Pons (tissue), 1 donor: ENCODE results near the gene COL23A1.
A peak's percentile ranks its signal among the peaks of the same experiment; 100 is the strongest.
"Not testable (repeated sequence)": the region's sequence is repeated elsewhere in the genome, so short reads cannot be mapped to it uniquely, and the experiment has no call there.

Experiments used
- DNase-seq: peaks from one replicate; pipeline ENCODE4 v3.0.0-alpha.2; 2016; ENCODE audit warnings: low spot score

The COL23A1 gene

GRCh38 chr5:178302321-178302720 is 287.9 kb downstream of the COL23A1 start:
- not testable (repeated sequence) for DNase-seq

- DNase-seq = no peak
Observed at GRCh38 chr5:178301641-178302040, 288.6 kb downstream of the COL23A1 start.

- DNase-seq = no peak
Observed at GRCh38 chr5:178298283-178298807, 291.8 kb downstream of the COL23A1 start.

DNA sequence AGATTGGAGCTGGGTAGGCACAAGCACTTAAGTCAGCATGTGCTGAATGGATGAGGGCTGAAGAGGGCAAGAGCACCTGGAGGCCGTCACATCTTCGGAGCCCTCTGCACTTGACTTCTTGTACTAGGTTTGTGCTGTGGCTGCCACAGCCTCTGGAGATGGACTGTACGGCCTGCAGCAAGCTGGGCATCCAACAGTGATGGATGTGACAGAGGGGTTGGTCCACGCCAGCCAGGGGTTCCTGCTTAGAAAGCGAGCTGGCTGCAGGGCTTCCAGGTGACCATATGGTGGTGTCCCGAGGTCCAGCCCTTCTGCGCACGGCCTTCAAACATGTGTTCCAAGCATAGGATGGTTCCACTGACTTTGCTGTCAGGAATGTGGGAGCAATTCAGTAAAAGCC is 292.4 kb downstream of the COL23A1 start:
- DNase-seq = no peak

- DNase-seq = no peak
Observed at GRCh38 chr5:178296066-178296465, 294.1 kb downstream of the COL23A1 start.

DNA sequence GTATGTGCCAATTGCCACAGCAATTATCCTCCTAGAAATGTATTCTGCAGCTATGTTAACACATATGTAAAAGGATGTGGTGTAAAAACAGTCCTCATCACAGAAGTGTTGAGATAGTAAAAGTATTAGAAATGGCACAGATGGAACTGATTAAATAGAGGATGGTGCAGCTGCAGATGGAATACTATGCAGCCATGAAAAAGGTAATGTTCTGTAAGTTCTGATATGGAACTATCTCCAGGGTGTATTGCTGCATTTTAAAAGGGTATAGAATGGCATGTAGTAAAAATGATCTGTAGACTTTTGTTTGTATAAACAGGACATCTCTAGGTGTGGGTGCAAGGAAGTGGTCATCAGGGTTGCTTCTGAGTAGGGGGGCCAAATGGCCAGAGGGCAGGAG is 294.6 kb downstream of the COL23A1 start:
- no peak for DNase-seq

GRCh38 chr5:178293815-178294214 is 296.4 kb downstream of the COL23A1 start:
- DNase-seq = no peak

GRCh38 chr5:178293400-178293799 is 296.8 kb downstream of the COL23A1 start:
- DNase-seq = no peak

DNA sequence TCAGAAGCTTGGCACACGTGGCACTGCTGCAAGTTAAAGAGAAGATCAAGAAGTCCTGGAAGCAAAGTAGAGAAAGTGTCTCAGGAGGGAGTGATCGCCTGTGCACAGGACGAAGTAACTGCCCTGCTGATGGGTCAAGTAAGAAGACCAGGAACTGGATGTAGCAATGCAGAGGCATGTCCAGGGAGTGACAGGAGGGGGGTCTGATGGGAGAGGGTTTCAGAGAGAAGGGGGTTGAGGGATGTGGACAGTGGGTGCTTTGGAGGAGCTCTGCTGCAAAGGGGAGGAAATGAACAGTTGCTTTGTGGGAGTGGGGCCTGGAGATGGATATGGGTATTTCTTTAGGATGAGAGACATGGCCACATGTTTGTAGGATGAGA is 297.4 kb downstream of the COL23A1 start:
- no peak for DNase-seq

- DNase-seq = no peak
Observed at GRCh38 chr5:178291969-178292825, 298.0 kb downstream of the COL23A1 start.

DNA sequence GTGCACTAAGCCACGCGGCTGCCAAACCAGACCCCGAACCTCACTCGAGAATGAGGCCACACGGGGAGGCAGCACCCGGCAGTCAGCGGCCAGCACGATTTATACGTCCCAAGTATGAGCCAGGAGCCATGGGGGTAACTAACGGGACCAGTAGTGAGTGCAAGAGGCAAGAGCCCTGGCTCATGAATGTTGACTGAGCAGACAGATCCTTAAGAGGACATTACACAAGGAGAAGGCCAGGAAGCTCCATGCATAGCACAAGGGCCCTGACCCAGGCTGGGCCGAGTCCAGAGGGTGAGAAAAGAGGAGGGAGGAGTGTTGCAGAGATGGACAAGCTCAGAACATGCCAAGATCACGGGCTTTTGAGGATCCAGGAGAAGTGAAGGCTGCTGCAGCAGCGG is 299.0 kb downstream of the COL23A1 start:
- DNase-seq = no peak

DNA sequence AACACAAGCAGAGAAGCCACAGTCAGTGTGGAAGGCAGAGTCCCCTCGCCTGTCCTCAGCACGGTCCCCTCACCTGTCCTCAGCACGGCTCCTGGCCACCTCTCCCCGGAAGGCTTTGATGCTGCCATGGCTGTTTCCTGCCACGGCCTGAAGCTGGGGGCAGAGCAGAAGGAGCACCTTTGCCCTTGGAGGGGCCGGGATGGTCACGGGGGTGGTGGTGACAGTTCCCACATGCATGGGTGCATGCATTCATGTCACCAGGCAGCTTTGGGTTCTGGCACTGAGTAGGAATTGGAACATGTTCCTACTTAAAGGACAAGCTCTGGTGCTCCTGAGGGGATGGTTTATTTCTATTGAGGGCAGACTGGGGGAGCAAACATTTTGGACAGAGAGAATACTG is 299.8 kb downstream of the COL23A1 start:
- no peak for DNase-seq

GRCh38 chr5:178289438-178289837 is 300.8 kb downstream of the COL23A1 start:
- no peak for DNase-seq

DNA sequence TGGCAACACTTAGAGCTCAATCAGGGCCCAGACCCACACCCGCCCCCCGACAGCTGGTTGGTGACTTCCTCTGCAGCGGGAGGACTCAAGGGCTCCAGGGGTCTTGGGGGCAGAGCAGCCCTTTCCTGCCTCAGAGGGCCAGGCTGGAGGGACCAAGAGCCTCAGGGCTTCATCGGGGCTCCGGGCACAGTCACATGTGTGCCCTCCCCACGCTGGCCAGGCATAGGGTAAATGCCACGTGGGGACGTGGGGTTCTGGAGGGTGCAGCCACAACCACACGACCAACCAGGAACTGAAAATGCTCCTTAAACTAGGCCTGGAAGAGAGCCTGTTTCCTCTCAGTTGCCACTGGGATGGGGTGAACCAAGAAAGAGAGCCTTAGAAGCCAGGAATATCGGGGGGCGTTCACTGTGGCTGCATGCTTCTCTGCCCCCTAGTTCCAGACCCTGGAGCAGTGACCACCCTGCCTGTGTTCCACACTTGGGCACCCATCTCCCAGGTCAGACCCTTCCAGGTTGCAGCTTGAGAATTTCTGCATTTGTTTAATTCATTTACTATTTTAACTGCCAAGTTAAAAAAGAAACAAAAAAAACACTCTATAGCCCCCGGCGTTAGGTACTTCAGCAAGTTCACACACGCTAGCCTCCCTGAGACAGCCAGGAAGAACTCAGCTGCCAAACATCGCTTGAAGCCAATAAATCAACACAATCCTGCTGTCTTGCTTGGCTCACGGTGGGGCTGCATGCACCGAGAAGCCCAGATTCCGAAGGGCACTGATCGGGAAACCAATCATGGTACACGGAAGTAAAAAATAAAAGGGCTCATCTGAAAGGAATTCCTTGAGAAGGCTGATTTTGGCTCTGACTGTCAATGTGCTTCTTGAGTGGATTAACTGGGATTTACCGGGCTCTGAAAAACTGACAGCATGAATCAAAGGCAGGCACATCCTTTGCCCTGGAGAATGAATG is 301.5 kb downstream of the COL23A1 start:
- peak; percentile 9 for DNase-seq

GRCh38 chr5:178287791-178288105 is 302.4 kb downstream of the COL23A1 start:
- no peak for DNase-seq

DNA sequence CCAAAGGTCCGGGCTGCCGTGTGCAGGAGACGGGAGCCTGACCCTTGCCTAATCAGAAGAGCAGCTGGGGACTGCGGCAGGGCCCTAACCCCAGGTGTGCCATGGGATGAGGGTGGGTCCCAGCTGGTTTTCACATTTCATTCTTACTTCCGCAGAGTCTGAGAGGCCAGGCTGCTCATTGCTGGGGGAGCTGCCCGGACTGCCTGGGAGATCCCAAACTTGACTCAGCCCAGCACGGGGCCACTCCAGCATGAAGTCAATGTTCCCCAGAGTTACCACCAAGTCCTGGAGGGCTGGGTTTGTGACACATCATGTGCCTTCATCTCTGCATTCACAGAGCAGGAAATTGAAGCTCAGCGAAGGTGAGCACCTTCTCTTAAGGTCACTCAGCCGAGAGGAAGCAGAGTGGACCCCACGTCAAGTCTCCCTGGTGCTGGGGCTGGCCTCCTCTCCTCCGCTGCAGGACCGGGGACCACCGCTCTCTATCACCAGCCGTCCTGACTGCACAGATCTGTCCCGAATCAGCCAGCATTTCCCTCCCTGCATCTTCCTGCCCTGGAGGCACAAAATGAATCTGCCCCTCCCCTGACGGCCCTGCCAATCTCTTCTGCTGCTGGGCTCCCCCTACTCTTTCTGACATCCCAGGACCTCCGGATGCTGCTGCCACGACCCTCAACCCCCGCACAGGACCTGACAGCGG is 303.0 kb downstream of the COL23A1 start:
- DNase-seq = no peak

DNA sequence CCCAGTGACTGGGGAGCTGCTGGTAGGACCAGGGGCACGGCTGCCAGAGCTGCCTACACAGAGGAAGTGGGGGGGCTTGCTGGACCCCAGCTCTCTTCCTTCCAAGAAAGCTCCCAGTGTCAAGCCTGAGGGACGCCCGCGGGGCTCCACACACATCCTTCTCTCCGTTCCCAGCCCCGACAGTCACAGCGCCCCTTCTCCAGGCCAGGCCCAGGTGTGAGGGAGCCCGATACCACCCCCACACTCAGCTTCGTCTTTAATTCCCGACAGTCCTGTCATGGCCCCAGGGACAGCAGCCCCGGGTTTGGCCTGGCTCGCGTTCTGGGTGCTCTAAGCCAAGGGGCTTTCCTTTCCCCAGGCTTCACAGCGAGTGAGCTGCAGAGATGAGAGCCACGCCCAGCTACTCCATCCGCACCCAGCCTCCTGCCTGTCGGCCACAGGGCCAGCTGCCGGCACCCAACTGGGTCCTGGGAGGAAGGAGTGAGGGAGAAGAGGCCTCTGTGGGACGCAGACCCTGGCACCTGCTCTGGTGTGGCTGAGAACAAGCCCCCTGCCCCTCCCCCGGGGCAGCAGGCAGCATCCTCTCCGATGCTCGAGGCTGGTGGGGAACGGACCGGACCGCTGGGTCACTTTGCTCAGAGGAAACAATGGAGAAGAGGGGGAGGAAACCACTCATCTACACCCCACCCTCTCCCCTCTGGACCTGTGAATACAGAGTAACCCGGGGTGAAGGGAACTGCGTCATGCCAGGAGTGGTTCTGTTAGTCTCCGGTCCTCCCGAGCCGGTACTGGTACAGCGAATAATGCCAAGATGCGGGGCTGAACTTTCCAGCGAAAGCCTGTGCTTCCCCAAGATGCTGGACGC is 303.7 kb downstream of the COL23A1 start:
- no peak for DNase-seq

DNA sequence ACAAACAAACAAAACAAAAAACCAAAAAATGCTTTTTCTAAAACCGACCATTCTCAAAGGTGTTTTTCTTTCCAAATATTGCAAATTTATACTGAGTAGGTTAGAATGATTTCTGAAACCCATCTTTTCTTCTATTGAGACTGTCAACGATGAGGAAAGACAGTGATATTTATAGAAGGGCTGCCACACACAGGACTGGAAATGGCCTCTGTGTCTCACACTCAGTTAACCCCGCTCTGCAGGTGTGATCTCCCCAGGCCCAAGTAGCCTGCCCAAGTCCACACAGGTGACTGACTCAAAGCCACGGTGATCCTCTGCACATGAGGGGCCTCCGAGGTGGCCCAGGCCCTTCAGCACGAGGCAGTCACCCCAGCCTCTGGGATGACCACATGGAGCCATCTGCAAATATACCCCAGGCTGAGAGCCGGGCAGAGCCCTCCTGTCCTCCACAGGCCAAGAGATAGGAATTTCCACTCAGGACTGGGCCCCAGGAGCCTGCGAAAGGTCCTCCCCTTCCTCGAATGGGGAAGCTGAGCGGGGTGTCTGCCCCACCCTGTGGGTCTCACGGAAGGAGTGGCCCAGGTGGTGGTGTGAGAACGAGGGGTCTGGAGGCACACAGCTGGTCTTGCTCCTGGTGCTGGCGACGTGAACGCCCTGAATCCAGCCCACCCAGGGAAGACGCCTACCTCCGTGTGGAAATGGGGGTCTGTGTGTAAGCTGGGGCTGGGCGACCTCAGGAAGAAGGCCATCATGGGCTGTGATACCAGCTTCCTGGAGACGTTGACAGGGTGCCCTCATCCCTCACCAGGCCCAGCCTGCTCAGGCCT is 304.6 kb downstream of the COL23A1 start:
- no peak for DNase-seq

- no peak for DNase-seq
Observed at GRCh38 chr5:178284996-178285395, 305.2 kb downstream of the COL23A1 start.

DNA sequence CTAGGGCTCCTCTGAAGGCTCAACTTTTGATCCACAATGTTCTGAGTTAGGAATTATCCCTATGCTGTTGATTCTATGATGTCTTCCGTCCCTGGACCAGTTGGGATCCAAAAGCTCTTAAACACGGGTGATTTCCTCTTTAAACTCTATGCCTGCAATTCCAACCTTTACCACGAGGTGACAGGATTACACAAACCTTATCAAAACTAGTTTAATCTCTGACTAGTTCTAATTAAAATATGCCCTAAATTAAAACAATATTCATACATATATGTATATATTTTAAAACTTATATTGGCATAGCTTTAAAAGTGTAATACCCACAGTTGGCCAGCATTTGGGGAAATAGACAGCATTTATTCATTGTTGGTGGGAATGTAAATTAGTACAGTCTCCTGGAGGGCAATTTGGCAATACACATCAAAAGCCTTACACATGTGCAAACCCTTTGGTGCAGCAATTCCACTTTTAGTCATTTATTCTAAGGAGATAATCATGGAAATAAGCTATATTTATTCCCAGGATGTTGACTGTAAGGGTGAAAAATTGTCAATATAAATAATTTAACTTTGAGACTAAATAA is 306.0 kb downstream of the COL23A1 start:
- DNase-seq = no peak
